ENCODE results near the gene F2R.
"Not testable (repeated sequence)": the region's sequence is repeated elsewhere in the genome, so short reads cannot be mapped to it uniquely, and the experiment has no call there.

F2R gene

DNA sequence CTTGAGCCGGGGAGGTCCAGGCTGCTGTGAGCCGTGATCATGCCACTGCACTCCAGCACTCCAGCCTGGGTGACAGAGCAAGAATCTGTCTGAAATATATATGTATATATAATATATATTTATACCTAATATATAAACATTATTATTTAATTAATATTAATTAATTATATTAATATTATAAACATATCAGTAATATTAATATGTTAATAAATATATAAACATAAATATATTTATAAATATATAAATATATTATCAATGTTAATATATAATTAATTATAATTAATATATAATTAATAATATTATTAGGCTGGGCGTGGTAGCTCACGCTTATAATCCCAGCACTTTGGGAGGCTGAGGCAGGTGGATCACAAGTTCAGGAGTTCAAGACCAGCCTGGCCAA is 41.1 kb downstream of the F2R start:
- no peak for DNase-seq (ENCODE audit: low read depth)

DNA sequence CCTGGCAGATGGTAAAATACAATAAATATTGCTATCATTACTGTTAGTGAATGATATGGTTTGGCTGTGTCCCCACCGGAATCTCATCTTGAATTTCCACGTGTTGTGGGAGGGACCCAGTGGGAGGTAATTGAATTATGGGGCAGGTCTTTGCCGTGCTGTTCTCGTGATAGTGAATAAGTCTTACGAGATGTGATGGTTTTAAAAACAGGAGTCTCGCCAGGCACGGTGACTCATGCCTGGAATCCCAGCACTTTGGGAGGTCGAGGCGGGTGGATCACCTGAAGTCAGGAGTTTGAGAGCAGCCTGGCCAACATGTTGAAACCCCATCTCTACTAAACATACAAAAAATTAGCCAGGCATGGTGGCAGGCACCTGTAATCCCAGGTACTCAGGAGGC is 45.2 kb downstream of the F2R start:
- not testable (repeated sequence) for DNase-seq (ENCODE audit: low read depth)

DNA sequence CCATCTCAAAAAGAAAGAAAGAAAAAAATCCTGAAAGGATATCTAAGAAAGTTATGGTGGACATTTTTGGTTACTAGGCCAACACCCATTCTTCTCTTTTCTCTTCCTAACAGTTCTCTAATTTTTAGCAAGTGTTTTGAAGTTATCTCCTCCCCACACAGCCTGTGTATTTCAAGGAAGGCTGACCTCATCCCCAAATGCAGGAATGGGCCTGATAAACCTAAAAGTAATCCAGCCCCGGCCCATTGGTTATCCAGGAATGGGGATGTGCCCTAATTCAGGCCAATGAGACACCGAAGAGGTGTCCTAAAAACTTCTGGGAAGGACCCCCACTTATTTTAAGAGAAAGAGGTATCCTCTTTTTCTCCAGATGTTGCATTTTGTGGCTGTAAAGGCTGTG is 46.6 kb downstream of the F2R start:
- no peak for DNase-seq (ENCODE audit: low read depth)

GRCh38 chr5:76763136-76763535 is 47.2 kb downstream of the F2R start:
- DNase-seq (ENCODE audit: low read depth) = peak; percentile 58

DNA sequence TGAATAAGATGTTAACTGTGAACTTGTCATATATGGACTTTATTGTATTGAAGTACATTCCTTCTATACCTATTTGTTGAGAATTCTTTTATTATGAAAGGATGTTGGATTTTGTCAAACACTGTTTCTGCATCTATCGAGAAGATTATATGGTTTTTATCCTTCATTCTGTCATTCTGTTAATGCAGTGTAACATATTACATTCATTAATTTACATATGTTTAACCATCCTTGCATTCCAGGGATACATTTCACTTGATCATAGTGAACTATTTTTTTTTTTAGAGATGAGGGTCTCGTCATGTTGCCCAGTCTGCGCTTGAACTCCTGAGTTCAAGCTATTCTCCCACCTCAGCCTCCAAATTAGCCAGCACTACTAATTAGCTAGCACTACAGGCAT is 48.4 kb downstream of the F2R start:
- no peak for DNase-seq (ENCODE audit: low read depth)

- DNase-seq (ENCODE audit: low read depth) = no peak
Measured at GRCh38 chr5:76765249-76765648, 49.3 kb downstream of the F2R start.

DNA sequence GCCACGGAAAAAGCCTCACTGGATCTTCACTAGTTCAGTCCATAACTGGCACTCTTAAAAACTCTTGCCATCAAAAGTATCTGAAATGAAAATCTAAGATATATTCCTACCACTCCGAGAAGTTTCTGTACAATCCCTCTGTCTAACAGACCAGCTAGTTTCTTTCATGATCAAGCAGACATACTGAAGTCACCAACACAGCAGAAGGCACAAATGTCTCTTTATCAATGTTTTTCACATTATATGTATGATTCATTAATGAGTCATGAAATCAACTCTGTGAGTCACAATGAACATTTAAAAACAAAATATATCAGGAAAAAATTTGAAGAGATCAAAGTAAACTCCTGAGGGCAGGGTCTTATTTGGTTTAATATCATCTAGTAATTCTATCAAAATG is 50.8 kb downstream of the F2R start:
- DNase-seq (ENCODE audit: low read depth) = no peak

- not testable (repeated sequence) for DNase-seq (ENCODE audit: low read depth)
Measured at GRCh38 chr5:76771041-76771440, 55.1 kb downstream of the F2R start.

GRCh38 chr5:76771705-76772405 is 55.9 kb downstream of the F2R start:
- no peak for DNase-seq (ENCODE audit: low read depth)

DNA sequence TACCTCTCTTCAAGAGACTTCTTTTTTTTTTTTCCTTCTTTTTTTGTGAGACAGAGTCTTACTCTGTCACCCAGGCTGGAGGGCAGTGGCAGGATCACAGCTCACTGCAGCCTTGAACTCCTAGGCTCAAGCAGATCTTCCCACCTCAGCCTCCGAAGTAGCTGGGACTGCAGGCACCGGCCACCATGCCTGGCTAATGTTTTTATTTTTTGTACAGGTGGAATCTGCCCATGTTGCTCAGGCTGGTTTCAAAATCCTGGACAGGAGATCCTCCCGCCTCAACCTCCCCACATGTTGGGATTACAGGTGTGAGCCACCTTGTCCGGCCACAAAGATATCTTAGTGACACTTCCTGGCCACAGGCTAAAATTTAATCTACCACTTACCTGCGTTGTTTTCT is 60.0 kb downstream of the F2R start:
- DNase-seq (ENCODE audit: low read depth) = no peak

DNA sequence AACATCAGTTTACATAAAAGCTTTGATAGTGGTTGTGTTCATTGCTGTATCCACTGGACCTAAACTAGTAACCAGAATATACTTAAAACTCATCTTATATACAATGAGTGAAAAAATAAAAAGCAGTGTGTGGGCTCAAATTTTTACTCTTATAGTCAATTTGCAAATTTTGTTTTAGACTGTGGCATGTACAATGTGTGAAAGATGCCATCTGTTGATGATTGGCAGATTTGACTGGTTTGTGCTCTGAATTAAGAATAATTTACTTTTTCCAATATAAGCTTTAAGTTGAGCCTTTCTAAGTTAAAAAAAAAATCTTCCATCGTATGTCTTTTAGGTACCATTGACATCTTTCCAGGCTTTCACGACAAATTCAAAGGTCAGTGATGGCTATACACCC is 60.5 kb downstream of the F2R start:
- no peak for DNase-seq (ENCODE audit: low read depth)

GRCh38 chr5:76780616-76781015 is 64.7 kb downstream of the F2R start:
- DNase-seq (ENCODE audit: low read depth) = not testable (repeated sequence)

DNA sequence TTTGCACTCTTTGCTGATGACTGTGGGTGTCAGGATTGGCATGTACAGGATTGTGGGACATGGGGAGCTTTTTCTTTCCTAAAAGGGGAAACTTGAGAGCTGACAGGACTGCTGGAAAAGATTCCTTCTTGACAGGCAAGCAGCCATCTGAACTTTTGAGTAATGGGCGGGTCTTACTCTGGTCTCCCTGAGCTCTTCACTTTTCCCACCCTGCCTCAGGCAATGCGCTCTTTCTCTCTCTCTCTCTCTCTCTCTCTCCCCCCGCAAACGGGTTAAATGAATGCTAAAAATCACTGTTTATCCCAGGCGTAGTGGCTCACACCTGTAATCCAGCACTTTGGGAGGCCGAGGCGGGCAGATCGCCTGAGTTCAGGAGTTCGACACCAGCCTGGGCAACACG is 65.8 kb downstream of the F2R start:
- DNase-seq (ENCODE audit: low read depth) = no peak

DNA sequence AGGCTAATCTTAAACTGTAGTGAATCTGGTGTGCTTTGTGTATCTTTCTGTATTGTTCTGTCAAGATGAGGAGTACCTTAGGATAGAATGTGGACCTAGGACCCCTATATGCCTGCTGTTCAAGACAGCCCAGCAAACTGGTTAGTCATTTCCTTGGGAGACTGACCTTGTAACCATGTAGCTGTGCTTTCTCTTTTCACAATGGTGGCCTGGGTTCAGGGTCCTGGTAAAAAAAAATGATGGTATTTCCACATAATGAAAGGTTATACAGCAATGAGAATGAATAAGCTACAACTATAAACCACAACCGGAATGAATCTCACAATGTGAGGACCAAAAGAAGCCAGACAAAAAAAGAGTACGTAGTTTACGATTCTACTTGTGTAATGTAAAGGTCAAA is 66.5 kb downstream of the F2R start:
- DNase-seq (ENCODE audit: low read depth) = no peak
